HG02884 (cell line): ENCODE measurements around the gene SMAD7.

Experiments used
- ATAC-seq: cut with Tn5 transposase; IDR thresholded peaks from one replicate; pipeline ENCODE4 v1.9.1; 2021; ENCODE audit warnings: mild to moderate bottlenecking, moderate library complexity; ENCODE audit not compliant: unreplicated experiment

SMAD7 gene

GRCh38 chr18:48947560-48947959 lies 3.2 kb downstream of the SMAD7 start:
- ATAC-seq: no peak

- no peak for ATAC-seq
Measured at GRCh38 chr18:48947092-48947491, 3.7 kb downstream of the SMAD7 start.

- ATAC-seq: no peak
Measured at GRCh38 chr18:48946329-48946835, 4.4 kb downstream of the SMAD7 start.

GRCh38 chr18:48945953-48946217 lies 4.9 kb downstream of the SMAD7 start:
- no peak for ATAC-seq

GRCh38 chr18:48944634-48945033 lies 6.1 kb downstream of the SMAD7 start:
- no peak for ATAC-seq

- ATAC-seq: no peak
Measured at GRCh38 chr18:48943736-48944527, 6.8 kb downstream of the SMAD7 start.

GRCh38 chr18:48943333-48943732 lies 7.4 kb downstream of the SMAD7 start:
- no peak for ATAC-seq

- ATAC-seq: no peak
Measured at GRCh38 chr18:48942554-48943261, 8.1 kb downstream of the SMAD7 start.

- ATAC-seq: no peak
Measured at GRCh38 chr18:48942086-48942485, 8.7 kb downstream of the SMAD7 start.

- ATAC-seq: no peak
Measured at GRCh38 chr18:48941672-48942071, 9.1 kb downstream of the SMAD7 start.

- ATAC-seq: peak; percentile 68
Measured at GRCh38 chr18:48940854-48941611, 9.7 kb downstream of the SMAD7 start.

GRCh38 chr18:48939205-48940097 lies 11.3 kb downstream of the SMAD7 start:
- no peak for ATAC-seq

- no peak for ATAC-seq
Measured at GRCh38 chr18:48938827-48939204, 11.9 kb downstream of the SMAD7 start.

GRCh38 chr18:48937869-48938750 lies 12.7 kb downstream of the SMAD7 start:
- ATAC-seq: no peak

- ATAC-seq: no peak
Measured at GRCh38 chr18:48935433-48935774, 15.4 kb downstream of the SMAD7 start.

GRCh38 chr18:48934723-48935432 lies 15.9 kb downstream of the SMAD7 start:
- ATAC-seq: peak; percentile 48

GRCh38 chr18:48934415-48934722 lies 16.4 kb downstream of the SMAD7 start:
- ATAC-seq: no peak

GRCh38 chr18:48933578-48934414 lies 17.0 kb downstream of the SMAD7 start:
- no peak for ATAC-seq
